ENCODE results near the gene TTC12.

GRCh38 chr11:113373981-113374560 is 59.7 kb downstream of the TTC12 start:
- no peak for TF ChIP-seq CTCF (IDR thresholded peaks at IDR 0.05)
- TF ChIP-seq POLR2A (IDR thresholded peaks at IDR 0.05), result no peak
